Activated CD8-positive, alpha-beta T cell treated with anti-CD3 and anti-CD28 coated beads for 36 hours (primary cell): ENCODE results near the gene SLC49A4. TPM values are rescaled to one million over a fixed set of nuclear protein-coding genes. Genes with fewer than 3 reads are reported as not detected.

Experiments used
- ATAC-seq: fragments of 200-7000 bp; cut with Tn5 transposase; one replicate; pipeline ENCODE4 v1.10.0; 2021; ENCODE audit warnings: mild to moderate bottlenecking, moderate library complexity
- CTCF ChIA-PET: fragments of 350-600 bp; sonication (Branson Sonifier 250); formaldehyde crosslinking; loops from one replicate; lab custom pipeline; 2021; ENCODE audit warnings: antibody characterized with exemption; lab: Charles Lee
- POLR2A ChIA-PET: fragments of 350-600 bp; sonication (Branson Sonifier 250); formaldehyde crosslinking; loops from one replicate; lab custom pipeline; 2021; ENCODE audit warnings: antibody characterized with exemption; lab: Charles Lee
- DNase-seq: peaks from one replicate; pipeline ENCODE4 v3.0.0-alpha.2; 2020
- H3K27ac Mint-ChIP-seq: one replicate; pipeline ENCODE4 v1.8.0; 2021; ENCODE audit warnings: mild to moderate bottlenecking, mixed read lengths
- H3K27me3 Mint-ChIP-seq: one replicate; pipeline ENCODE4 v1.8.0; 2021; ENCODE audit warnings: mixed read lengths
- H3K36me3 Mint-ChIP-seq: one replicate; pipeline ENCODE4 v1.8.0; 2021; ENCODE audit warnings: low read depth, mixed read lengths
- H3K4me1 Mint-ChIP-seq: one replicate; pipeline ENCODE4 v1.8.0; 2021; ENCODE audit warnings: low read depth, mixed read lengths
- H3K4me3 Mint-ChIP-seq: one replicate; pipeline ENCODE4 v1.8.0; 2021; ENCODE audit warnings: mild to moderate bottlenecking, moderate library complexity, mixed read lengths
- H3K9me3 Mint-ChIP-seq: one replicate; pipeline ENCODE4 v1.8.0; 2021; ENCODE audit warnings: mixed read lengths
- CTCF ChIP-seq: fragments of 200-600 bp; IDR thresholded peaks from one replicate; pipeline ENCODE4 v1.8.0; 2022; ENCODE audit warnings: antibody characterized with exemption, mild to moderate bottlenecking
- intact Hi-C: fragments of 100-400 bp; cut with micrococcal nuclease; formaldehyde crosslinking; loops from one replicate; pipeline ENCODE4 v1.10.0; 2022
- total RNA-seq, 2 experiments: library from RNA; stranded (reverse); gene quantifications; one replicate each; pipeline ENCODE4 v1.2.3, GENCODE V29; 2021

Gene SLC49A4
- total RNA-seq, 2 experiments from 2014 or later: 1.6 to 1.9 TPM

DNA sequence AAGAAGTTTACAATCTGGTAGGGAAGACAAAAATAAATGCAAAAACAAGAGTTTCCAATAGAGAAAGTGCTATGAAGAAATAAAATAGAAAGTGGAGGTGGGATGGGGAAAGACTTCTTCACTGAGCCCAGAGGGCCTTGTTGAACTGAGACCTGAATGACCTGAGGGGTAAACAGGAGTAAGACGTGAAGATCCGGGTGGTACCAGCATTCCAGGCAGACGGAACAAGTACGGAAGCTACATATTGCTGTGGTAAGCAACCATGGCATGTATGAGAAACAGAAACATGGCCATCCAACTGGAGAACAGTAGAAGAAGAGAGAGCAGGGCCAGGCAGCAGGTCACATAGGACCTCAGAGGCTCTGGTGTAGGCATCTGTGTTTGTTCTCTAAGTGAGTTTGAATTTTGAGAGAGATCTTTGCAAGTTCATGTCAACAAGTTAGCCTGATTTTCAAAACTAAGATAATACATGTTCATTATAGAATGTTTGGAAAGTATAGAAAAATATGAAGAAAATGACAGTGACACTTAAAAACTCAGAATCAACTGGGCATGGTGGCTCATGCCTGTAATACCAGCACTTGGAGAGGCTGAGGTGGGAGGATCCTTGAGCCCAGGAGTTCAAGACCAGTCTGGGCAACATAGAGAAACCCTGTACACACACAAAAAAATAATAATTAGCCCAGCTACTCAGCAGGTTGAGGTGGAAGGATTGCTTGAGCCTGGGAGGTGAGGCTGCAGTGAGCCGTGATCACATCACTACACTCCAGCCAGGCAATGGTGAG, 64.3 kb downstream of the SLC49A4 start:
- DNase-seq (no peak), ATAC-seq (no peak)
- intact Hi-C loops: no loop called here
- POLR2A ChIA-PET: no interaction called here
- H3K9me3 Mint-ChIP-seq: no peaks in the 10 kb centered on the region
- peaks cover 13% of the 10 kb centered on the region for H3K4me1 Mint-ChIP-seq
- H3K36me3 Mint-ChIP-seq: peaks cover 5% of the 10 kb centered on the region
- TF ChIP-seq CTCF: no peak
- CTCF ChIA-PET: interaction anchor here (0.8 to 0.9 kb wide), 2 partner anchors 15 to 43 kb away, joined by 3 read pairs; no protein-coding TSS in a partner anchor
- no peak overlapping the region for H3K4me3 Mint-ChIP-seq
- no peak overlapping the region for H3K27ac Mint-ChIP-seq
- H3K27me3 Mint-ChIP-seq: no peaks in the 10 kb centered on the region

- DNase-seq (no peak), ATAC-seq (no peak)
- H3K9me3 Mint-ChIP-seq: no peaks in the 10 kb centered on the region
- H3K36me3 Mint-ChIP-seq: peaks cover 6% of the 10 kb centered on the region
- peaks cover 3% of the 10 kb centered on the region for H3K4me1 Mint-ChIP-seq
- H3K27me3 Mint-ChIP-seq: no peaks in the 10 kb centered on the region
- no peak overlapping the region for H3K27ac Mint-ChIP-seq
- ChIA-PET POLR2A (no interaction called here), CTCF (interaction anchor here (0.6 kb wide), 1 partner anchor 882 kb away, joined by 3 read pairs; no protein-coding TSS in a partner anchor)
- no peak for TF ChIP-seq CTCF
- H3K4me3 Mint-ChIP-seq: no peak overlapping the region
- intact Hi-C loops: no loop called here
These were observed 67.5 kb downstream of the SLC49A4 start for GRCh38 chr3:122862381-122862780.

DNA sequence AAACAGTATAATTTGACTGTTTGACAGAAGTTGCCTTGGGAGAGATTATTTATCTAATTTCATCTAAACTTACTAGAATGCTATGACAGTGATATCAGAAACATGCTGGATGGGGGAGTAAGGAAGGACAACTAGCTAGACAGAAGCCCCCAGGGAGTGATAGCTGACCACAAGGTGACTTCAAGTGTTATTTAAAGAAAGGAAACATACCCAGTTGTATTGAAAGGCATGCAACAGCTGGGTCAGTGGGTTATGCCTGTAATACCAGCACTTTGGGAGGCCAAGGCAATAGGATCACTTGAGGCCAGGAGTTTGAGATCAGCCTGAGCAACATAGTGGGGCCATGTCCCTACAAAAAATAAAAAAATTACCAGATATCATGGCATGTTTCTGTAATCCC, 69.6 kb downstream of the SLC49A4 start:
- TF ChIP-seq CTCF: no peak

DNA sequence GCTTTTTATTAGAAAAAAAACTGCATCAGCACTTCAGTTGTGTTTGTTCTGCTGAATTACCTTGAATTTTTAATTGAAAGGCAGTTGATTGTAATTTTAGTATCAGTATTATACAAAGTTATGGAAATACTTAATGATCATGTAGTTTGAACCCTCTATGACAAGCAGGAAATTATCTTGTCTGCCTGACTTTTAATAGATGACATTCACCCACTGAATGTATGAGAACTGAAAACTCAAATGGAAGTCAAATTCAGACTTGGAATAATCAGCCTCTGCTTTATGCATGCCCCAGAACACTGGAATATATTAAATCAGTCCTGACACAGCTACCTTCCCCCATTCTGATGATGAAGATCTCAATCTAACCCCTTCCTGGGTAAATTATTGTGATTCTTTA, 73.5 kb downstream of the SLC49A4 start:
- no peak for DNase-seq
- ATAC-seq: no peak
- H3K4me3 Mint-ChIP-seq: no peak overlapping the region
- H3K9me3 Mint-ChIP-seq: no peaks in the 10 kb centered on the region
- H3K4me1 Mint-ChIP-seq: no peaks in the 10 kb centered on the region
- H3K36me3 Mint-ChIP-seq: peaks cover 5% of the 10 kb centered on the region
- CTCF ChIA-PET: interaction anchor here (0.8 kb wide), 1 partner anchor 75 kb away, joined by 3 read pairs; no protein-coding TSS in a partner anchor
- no peaks in the 10 kb centered on the region for H3K27me3 Mint-ChIP-seq
- H3K27ac Mint-ChIP-seq: no peak overlapping the region
- TF ChIP-seq CTCF: no peak
- intact Hi-C loops: no loop called here
- POLR2A ChIA-PET: no interaction called here

More for the DNA sequence above, 69.6 kb downstream of the SLC49A4 start:
- Mint-ChIP-seq H3K27me3 (no peaks in the 10 kb centered on the region), H3K36me3 (peaks cover 6% of the 10 kb centered on the region), H3K4me3 (no peak overlapping the region), H3K27ac (no peak overlapping the region), H3K9me3 (no peaks in the 10 kb centered on the region), H3K4me1 (no peaks in the 10 kb centered on the region)
- ATAC-seq: no peak
- POLR2A ChIA-PET: no interaction called here
- intact Hi-C loops: no loop called here
- no peak for DNase-seq
- CTCF ChIA-PET: no interaction called here

DNA sequence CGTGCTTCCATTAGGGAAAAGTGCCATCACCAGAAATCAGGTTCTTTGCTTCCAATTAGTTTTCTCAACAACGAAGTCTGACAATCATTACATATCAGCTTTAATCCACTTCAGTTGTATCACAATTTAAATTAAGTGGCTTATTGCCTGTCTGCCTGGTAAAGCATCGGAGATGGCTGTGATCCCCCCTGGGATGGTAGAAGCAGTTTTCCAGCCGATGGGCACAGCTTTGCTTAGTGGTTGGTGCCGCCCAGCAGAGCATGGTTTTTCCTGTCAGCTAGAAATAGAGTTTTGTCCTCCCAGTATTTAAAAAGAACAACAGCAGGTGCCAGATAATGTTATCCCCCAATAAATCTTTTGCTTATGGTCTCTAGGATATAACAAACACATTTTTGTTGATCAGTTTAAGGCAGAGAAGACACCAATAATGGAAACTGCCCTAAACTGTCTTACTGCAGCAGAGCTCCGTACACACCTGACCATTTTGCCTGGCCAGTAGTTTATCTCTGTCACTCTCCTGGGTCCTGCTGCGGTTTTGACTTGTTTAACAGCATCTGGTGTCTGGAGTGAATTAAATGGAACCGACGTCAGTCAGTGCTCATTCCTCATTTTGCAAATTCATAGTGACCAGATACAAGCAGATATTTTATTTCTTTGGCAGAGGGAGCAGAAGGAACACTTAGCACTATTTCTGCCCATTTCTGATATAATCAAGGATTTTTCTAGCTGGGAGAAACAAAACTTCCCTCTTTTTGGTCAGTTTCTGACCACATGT, 79.1 kb downstream of the SLC49A4 start:
- peaks cover 11% of the 10 kb centered on the region for H3K4me1 Mint-ChIP-seq
- no peaks in the 10 kb centered on the region for H3K27me3 Mint-ChIP-seq
- TF ChIP-seq CTCF: no peak
- H3K9me3 Mint-ChIP-seq: peaks cover 3% of the 10 kb centered on the region
- H3K36me3 Mint-ChIP-seq: peaks cover 7% of the 10 kb centered on the region
- H3K4me3 Mint-ChIP-seq: no peak overlapping the region
- DNase-seq: no peak
- H3K27ac Mint-ChIP-seq: no peak overlapping the region
- ATAC-seq: no peak
- ChIA-PET CTCF (no interaction called here), POLR2A (no interaction called here)
- intact Hi-C loops: no loop called here
